ELF-1 (cell line): Measurements from ENCODE around the gene KDM4C.

ENCODE experiments used
- DNase-seq: peaks from one replicate; pipeline ENCODE4 v3.0.0-alpha.2; 2016; ENCODE audit warnings: low read depth, low spot score

Gene KDM4C

DNA sequence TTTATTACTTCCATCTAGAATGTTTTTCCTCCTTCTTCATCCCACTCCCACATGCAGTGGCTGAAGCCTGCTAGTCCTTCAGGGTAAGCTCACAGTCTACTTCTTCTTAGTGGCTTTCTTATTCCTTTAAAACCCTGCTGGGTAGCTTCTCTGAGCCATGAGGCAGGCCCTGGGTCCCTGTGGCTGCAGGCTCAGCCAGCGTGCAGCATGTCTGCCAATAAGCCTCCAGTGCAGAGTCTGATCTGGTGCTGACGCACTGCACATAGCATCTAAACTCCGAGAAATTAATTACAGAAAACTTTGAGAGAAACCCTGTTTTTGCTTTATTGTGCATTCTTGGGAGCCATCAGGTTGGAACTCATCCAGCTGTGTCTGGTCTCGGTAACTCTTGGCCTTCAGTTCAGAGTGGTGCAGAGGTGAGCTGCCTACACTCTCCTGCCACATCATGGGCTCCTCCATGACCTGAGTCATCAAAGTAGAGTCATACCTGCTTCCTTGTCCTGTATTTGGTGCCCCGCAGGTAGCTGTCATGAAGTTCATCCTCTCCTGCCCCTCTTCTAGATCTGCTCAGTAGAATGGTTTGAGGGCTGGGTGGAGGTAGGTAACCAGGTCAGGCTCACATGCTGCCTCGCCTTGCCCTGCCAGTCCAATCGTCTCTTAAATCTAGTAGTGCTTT lies 339.4 kb downstream of the KDM4C start:
- DNase-seq: no peak

DNA sequence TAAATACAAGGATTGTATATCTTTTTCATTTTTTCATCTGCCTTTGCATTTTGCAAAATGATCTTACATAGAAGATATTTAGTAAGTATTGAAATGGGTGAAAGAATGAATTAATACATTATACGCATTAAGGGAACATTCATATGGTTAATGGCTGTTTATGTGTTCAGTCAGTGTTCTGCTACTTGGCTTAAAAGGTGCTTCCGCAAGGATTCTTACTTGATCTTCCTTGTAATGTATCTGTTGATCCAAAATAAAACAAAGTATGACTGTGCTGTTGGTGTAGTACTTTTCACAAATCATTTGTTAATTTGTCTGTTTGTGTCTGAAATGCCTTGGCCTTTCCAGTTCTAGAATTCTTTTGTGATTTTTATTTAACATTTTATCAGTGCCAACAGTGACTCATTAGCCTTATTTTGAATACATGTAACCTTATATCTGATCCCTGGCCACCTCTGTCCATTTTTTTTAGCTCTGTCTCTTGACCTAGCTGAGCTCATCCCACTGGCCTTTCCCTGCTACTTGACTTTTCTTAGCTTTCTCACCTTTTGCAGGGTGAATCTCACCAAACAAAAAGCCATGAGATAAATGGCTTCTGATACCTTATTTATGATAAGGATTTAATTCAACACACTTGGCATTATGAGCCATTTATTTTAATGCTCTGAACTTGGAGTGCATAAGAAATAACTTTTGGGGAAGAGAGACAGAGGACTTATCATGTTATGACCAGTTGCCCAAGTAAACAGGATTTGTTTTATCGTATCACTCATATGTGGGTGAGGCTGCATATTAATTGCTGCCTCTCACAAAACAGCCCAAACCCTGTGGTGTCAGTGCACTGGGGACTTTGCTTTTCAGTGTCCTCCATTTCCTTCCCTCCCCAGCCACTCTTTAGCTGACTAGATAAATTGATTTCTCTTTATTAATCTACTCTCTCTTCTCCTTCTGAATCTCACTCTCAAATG lies 340.3 kb downstream of the KDM4C start:
- no peak for DNase-seq

- DNase-seq: peak; percentile 42
These were observed 345.6 kb downstream of the KDM4C start for GRCh38 chr9:7103367-7103766.

DNA sequence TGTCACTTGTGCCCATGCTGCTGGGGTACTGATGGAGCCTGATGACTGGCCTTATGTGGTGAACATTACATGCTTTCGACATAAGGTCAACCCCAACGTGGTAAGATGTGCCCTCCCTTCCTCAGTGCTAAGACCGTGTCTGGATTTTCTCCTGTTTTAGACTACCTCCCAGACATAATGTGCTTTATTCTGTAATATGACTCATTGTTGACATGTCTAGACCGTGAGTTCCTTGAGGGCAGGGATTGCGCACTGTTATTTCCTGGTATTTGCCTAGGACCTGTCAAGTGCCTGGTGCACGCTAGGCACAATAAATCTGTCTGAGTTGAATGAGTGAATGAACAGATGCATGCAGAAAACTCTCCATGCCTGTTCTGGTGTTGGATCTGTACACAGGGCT lies 346.0 kb downstream of the KDM4C start:
- no peak for DNase-seq

- peak; percentile 18 for DNase-seq
These were observed 346.9 kb downstream of the KDM4C start for GRCh38 chr9:7104625-7105024.

DNA sequence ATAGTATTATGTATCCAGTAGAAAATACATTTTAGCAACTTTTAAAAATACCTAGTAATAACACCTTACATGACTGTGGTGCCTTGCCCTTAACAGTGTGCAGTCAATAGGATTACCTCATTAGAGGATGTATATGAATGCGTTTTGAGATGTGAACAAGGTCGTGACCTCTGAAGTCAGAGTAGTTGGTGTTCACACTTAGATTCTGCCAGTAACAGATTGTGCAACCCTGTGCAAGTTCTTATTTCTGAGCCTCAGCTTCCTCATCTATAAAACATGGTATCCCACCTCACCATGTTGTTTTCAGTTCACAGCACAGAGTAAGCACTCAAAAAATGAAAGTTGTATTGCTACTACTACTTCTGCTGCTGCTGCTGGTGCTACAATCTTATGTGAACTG lies 347.3 kb downstream of the KDM4C start:
- no peak for DNase-seq

GRCh38 chr9:7108936-7109335 lies 351.2 kb downstream of the KDM4C start:
- no peak for DNase-seq

DNA sequence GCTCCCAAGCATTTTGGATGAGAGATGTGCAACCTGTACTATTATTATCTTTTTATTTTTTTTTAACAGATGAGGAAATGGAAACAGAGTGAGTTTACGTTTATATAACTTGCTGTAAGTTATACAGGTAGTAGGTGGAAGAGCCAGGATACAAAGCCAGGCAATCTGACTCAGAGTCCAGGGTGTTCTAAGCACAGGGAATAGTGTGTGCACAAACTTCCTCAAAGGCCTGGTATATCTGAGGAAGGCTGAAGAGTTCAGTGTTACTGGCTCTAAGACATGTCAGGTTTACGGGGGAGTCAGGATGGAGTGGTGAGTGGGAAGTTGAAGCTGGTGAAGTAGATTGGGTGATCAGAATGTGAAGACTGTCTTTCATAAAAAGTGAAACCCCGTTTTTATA lies 353.6 kb downstream of the KDM4C start:
- DNase-seq: no peak

DNA sequence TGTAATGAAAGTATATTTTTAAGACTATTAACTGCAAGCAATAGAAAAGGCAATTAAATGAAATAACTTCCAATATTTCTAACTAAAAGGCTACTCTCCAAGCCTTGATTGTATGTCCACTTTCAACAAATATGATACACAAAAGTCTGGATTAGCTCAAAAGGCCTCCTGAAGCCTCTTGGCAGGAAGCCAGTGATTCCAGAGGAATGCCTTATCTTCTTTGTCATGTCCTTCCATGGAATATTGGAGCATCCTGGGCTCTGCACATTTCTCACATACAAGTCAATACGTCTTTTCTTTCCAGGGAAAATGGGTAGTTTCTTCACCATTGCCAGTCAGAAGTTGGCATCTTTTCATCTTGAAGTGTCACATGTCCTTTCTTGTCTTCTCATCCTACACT lies 357.8 kb downstream of the KDM4C start:
- no peak for DNase-seq

- no peak for DNase-seq
These were observed 360.1 kb downstream of the KDM4C start for GRCh38 chr9:7117676-7118561.

GRCh38 chr9:7118633-7119032 lies 360.9 kb downstream of the KDM4C start:
- DNase-seq: no peak

DNA sequence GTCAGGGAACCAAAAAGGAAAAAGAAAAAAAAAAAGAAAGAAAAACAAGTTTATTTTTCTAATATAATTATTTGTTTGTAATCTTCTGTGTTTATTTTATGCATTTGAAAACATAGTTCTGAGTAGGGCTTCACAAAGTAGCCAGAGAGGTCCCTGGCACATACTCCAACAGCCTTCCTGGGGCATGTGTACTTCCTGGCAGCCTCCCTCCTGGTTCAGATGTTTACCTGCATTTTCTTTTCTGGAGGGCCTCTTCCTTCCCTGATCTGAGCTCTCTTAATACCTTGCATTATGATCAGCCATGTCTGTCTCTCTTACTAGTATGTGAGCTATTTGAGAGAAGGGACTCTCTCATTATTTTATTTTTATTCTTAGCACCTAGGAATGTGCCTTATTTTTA lies 361.8 kb downstream of the KDM4C start:
- no peak for DNase-seq

GRCh38 chr9:7121055-7121454 lies 363.3 kb downstream of the KDM4C start:
- DNase-seq: no peak

DNA sequence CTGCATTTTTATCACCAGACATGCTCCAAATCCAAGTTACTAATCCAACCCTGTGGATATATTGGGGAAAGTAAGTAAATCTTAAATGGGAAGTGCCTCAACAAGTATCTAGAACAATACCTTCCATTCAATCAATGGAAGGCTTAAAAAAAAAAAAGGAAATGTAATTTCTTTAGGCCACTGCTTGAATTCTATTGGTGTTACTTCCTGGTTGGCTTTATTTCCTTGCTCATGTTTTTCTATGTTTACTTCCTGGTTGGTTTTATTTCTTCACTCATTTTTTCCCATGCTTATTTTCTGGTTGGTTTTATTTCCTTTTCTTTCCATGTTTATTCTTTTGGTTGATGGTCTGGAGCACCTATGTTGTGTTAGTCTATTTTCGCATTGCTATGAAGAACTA lies 363.9 kb downstream of the KDM4C start:
- no peak for DNase-seq

DNA sequence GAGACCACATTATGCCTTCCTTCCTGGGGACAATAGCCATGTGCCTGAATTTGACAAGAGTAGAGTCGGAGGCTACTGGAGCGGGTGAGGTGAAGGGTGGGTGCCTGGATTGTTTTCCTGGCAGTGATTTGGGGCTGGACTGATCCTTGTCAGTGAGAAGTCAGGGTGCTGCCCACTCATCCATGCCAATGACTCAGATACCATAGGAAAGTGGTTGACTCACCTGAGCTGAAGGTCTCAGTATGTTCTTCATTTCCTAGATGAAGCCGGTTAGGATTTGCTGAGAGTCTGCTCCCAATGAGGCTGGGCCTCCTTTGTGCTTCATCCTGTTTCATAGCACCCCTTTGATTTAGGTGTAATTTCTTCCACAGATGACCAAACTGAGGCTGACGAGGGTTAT lies 366.0 kb downstream of the KDM4C start:
- no peak for DNase-seq

DNA sequence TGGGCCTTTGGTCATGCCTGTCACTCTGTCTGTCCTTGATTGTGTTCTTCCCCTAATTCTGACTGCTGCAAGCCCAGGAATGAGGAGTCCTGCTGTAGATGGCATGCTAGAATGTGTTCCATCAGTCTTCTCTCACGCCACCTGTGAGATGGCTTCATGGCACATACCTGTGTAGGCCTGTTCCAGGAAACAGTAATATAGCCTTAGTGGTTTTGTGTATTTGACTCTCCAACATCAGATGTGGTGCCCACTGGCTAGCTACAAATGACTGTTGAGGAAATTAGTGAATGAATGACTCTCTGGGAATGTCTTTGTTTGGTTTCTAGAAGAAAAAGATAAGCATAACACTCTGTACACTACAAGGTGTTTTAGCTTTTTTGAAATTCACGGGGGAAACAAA lies 367.5 kb downstream of the KDM4C start:
- DNase-seq: no peak

GRCh38 chr9:7129391-7129790 lies 371.6 kb downstream of the KDM4C start:
- DNase-seq: no peak

- no peak for DNase-seq
These were observed 372.6 kb downstream of the KDM4C start for GRCh38 chr9:7130266-7130820.

- DNase-seq: no peak
These were observed 374.8 kb downstream of the KDM4C start for GRCh38 chr9:7132605-7133004.

- no peak for DNase-seq
These were observed 378.0 kb downstream of the KDM4C start for GRCh38 chr9:7135735-7136134.

GRCh38 chr9:7137040-7137439 lies 379.3 kb downstream of the KDM4C start:
- no peak for DNase-seq

DNA sequence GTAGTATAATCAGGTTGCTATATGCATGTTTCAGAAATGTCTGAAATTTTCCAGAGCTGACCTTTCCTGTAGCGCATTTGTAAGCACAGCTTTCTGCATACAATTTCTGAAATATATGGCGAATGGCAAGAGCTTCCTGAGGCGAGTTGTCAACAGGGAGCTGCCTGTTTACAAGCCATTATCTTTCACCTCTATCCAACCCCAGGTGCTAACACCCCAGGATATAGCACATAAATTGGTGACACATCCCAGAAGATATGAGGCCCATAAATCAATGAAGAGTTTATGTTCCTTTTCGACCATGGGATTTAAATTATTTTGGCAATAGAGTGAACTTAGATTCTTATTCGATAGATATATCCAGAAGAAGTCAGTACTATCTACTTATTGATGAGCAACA lies 379.8 kb downstream of the KDM4C start:
- no peak for DNase-seq
